HuH-7 (cell line): Measurements from ENCODE around the gene BMERB1.
"Not testable (repeated sequence)": the region's sequence is repeated elsewhere in the genome, so short reads cannot be mapped to it uniquely, and the experiment has no call there.

ENCODE experiments used
- DNase-seq: peaks from one replicate; pipeline ENCODE4 v3.0.0; 2011; ENCODE audit warnings: low spot score

BMERB1 gene

GRCh38 chr16:15594711-15595320, 160.4 kb downstream of the BMERB1 start:
- no peak for DNase-seq

GRCh38 chr16:15597135-15597534, 162.7 kb downstream of the BMERB1 start:
- DNase-seq, result no peak

- no peak for DNase-seq
Measured at GRCh38 chr16:15597822-15598647, 163.6 kb downstream of the BMERB1 start.

- no peak for DNase-seq
Measured at GRCh38 chr16:15598648-15599190, 164.3 kb downstream of the BMERB1 start.

- no peak for DNase-seq
Measured at GRCh38 chr16:15599303-15600070, 165.1 kb downstream of the BMERB1 start.

- no peak for DNase-seq
Measured at GRCh38 chr16:15601212-15601879, 167.0 kb downstream of the BMERB1 start.

GRCh38 chr16:15602285-15603044, 168.1 kb downstream of the BMERB1 start:
- no peak for DNase-seq

- no peak for DNase-seq
Measured at GRCh38 chr16:15604460-15605440, 170.4 kb downstream of the BMERB1 start.

GRCh38 chr16:15605839-15606517, 171.6 kb downstream of the BMERB1 start:
- no peak for DNase-seq

GRCh38 chr16:15606518-15607220, 172.3 kb downstream of the BMERB1 start:
- DNase-seq, result no peak

GRCh38 chr16:15607221-15607699, 172.9 kb downstream of the BMERB1 start:
- DNase-seq, result not testable (repeated sequence)

- DNase-seq, result no peak
Measured at GRCh38 chr16:15607700-15608396, 173.5 kb downstream of the BMERB1 start.

GRCh38 chr16:15608398-15609285, 174.3 kb downstream of the BMERB1 start:
- no peak for DNase-seq

- no peak for DNase-seq
Measured at GRCh38 chr16:15609286-15609649, 174.9 kb downstream of the BMERB1 start.

GRCh38 chr16:15610369-15610871, 176.0 kb downstream of the BMERB1 start:
- DNase-seq, result no peak

- no peak for DNase-seq
Measured at GRCh38 chr16:15611610-15612009, 177.2 kb downstream of the BMERB1 start.

GRCh38 chr16:15613676-15614075, 179.3 kb downstream of the BMERB1 start:
- no peak for DNase-seq
